Measurements from ENCODE around the gene KAZN. TPM values are rescaled to one million over a fixed set of nuclear protein-coding genes. Genes with fewer than 3 reads are reported as not detected.

KAZN gene
- total RNA-seq, 1 donor from 2014 or later, result 33.5 TPM

GRCh38 chr1:15057834-15058233, 459.3 kb downstream of the KAZN start:
- Histone ChIP-seq H3K9me3 (no peaks in the 10 kb centered on the region), H3K27ac (no peak overlapping the region), H3K36me3 (peaks cover 37% of the 10 kb centered on the region), H3K27me3 (no peaks in the 10 kb centered on the region), H3K4me1 (no peaks in the 10 kb centered on the region), H3K4me3 (no peak overlapping the region)
- TF ChIP-seq, protein P1, sequence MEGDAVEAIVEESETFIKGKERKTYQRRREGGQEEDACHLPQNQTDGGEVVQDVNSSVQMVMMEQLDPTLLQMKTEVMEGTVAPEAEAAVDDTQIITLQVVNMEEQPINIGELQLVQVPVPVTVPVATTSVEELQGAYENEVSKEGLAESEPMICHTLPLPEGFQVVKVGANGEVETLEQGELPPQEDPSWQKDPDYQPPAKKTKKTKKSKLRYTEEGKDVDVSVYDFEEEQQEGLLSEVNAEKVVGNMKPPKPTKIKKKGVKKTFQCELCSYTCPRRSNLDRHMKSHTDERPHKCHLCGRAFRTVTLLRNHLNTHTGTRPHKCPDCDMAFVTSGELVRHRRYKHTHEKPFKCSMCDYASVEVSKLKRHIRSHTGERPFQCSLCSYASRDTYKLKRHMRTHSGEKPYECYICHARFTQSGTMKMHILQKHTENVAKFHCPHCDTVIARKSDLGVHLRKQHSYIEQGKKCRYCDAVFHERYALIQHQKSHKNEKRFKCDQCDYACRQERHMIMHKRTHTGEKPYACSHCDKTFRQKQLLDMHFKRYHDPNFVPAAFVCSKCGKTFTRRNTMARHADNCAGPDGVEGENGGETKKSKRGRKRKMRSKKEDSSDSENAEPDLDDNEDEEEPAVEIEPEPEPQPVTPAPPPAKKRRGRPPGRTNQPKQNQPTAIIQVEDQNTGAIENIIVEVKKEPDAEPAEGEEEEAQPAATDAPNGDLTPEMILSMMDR (IDR thresholded peaks at IDR 0.05), result no peak
- DNase-seq (no peak), ATAC-seq (no peak)
- intact Hi-C loops (cut with DNase I), result no loop called here

DNA sequence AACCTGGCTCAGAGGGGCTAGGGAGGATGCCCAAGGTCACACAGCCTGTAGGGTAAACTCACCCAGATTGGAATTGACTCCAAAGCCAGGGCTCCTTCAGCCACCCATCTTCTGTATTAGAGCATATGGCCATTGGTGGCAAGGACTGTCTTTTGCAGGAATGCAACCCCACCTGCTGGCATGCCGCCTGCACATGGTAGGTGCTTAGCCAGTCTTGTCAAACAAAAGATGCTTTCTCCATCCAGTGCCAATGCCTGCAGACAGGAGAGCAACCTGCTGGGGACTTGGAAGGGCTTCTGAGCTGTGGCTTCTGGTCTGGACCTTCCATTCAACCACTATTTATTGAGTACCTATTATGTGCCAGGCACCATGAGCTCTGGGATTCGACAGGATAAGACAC, 459.8 kb downstream of the KAZN start:
- no peak overlapping the region for H3K27ac ChIP-seq
- H3K4me3 ChIP-seq, result no peak overlapping the region
- DNase-seq (no peak), ATAC-seq (no peak)
- H3K36me3 ChIP-seq, result peaks cover 40% of the 10 kb centered on the region
- TF ChIP-seq, protein P1 (IDR thresholded peaks at IDR 0.05), result no peak
- intact Hi-C loops (cut with DNase I), result no loop called here
- H3K4me1 ChIP-seq, result no peaks in the 10 kb centered on the region
- no peaks in the 10 kb centered on the region for H3K9me3 ChIP-seq
- H3K27me3 ChIP-seq, result no peaks in the 10 kb centered on the region

DNA sequence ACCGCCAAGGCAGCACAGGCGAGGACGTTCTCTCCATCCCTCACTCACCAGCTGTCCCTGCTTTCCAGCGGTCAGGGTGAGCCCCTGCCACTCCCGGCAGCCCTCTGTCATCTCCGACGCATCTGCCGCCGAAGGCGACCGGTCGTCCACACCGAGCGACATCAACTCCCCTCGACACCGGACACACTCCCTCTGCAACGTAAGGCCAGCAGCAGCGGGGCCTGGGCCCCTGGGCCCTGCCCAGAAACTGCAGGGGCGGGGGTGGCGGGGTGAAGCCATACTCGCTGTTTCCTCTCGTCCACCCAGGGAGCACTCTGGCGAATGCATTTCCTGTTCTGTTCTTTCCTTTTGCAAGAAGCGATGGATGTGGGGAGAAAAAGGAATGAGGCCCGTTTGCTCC, 461.6 kb downstream of the KAZN start:
- TF ChIP-seq, protein P1 (IDR thresholded peaks at IDR 0.05), result no peak
- no peaks in the 10 kb centered on the region for H3K9me3 ChIP-seq
- intact Hi-C loops (cut with DNase I), result no loop called here
- ATAC-seq (no peak), DNase-seq (no peak)
- H3K36me3 ChIP-seq, result peaks cover 56% of the 10 kb centered on the region
- no peak overlapping the region for H3K4me3 ChIP-seq
- H3K27me3 ChIP-seq, result no peaks in the 10 kb centered on the region
- no peaks in the 10 kb centered on the region for H3K4me1 ChIP-seq
- no peak overlapping the region for H3K27ac ChIP-seq

GRCh38 chr1:15062479-15063099, 464.1 kb downstream of the KAZN start:
- TF ChIP-seq, protein P1 (IDR thresholded peaks at IDR 0.05), result peak; percentile 50
- Histone ChIP-seq H3K4me3 (no peak overlapping the region), H3K36me3 (peaks cover 47% of the 10 kb centered on the region), H3K27me3 (no peaks in the 10 kb centered on the region), H3K9me3 (no peaks in the 10 kb centered on the region), H3K4me1 (no peaks in the 10 kb centered on the region), H3K27ac (no peak overlapping the region)
- DNase-seq (no peak), ATAC-seq (no peak)
- intact Hi-C loops (cut with DNase I), result no loop called here

DNA sequence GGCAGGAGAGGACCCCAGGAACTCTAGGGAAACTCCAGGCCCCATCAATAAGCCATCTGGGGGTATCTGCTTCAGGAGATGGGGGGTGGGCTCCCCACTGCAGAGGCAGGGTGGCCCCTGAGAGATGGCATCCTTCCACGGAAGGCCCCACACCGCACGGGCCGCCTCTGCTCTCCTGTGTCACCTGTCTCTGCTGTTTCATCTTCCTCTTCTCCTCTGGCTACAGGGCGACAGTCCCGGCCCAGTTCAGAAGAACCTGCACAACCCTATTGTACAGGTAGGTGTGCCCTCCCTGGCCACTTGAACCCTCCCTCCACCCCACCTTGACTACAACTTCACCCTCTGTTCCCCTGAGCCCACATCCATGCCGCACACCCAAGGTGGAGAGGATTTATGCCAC, 464.9 kb downstream of the KAZN start:
- Histone ChIP-seq H3K36me3 (peaks cover 41% of the 10 kb centered on the region), H3K27me3 (no peaks in the 10 kb centered on the region), H3K9me3 (no peaks in the 10 kb centered on the region), H3K27ac (no peak overlapping the region), H3K4me1 (no peaks in the 10 kb centered on the region), H3K4me3 (no peak overlapping the region)
- intact Hi-C loops (cut with DNase I), result no loop called here
- ATAC-seq (no peak), DNase-seq (no peak)
- TF ChIP-seq, protein P1 (IDR thresholded peaks at IDR 0.05), result no peak

DNA sequence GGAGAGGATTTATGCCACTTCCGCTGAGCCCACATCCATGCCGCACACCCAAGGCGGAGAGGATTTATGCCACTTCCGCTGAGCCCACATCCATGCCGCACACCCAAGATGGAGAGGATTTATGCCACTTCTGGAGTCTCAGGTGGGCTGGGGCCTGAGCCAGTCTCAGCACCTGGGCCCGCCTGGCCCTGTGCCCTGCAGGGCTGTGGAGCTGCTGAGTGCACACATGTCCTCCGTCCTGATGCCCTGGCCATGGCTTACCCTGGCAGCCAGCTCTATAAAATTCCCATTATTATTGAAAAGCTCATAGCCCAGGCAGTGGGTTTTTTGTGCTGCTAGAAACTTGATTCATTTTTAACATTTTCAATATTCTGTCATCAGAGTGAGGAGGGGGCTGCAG, 465.3 kb downstream of the KAZN start:
- no peak overlapping the region for H3K4me3 ChIP-seq
- intact Hi-C loops (cut with DNase I), result no loop called here
- no peaks in the 10 kb centered on the region for H3K9me3 ChIP-seq
- peaks cover 36% of the 10 kb centered on the region for H3K36me3 ChIP-seq
- ATAC-seq (no peak), DNase-seq (no peak)
- TF ChIP-seq, protein P1 (IDR thresholded peaks at IDR 0.05), result no peak
- H3K27ac ChIP-seq, result no peak overlapping the region
- H3K4me1 ChIP-seq, result no peaks in the 10 kb centered on the region
- no peaks in the 10 kb centered on the region for H3K27me3 ChIP-seq

Measured in upper lobe of right lung (tissue), 1 donor.